HEK293 (cell line): ENCODE results near the gene PLPPR4.

Experiments
- ZNF555 ChIP-seq: fragments of 450-650 bp; formaldehyde crosslinking; conservative IDR thresholded peaks from 2 replicates; pipeline ENCODE4 v1.5.1; 2017; ENCODE audit warnings: missing biosample characterization, mild to moderate bottlenecking, missing genetic modification characterization, inconsistent platforms
- ZNF585B ChIP-seq: fragments of 450-650 bp; formaldehyde crosslinking; IDR thresholded peaks from 2 replicates; pipeline ENCODE4 v1.5.1; 2016; ENCODE audit warnings: missing biosample characterization, missing genetic modification characterization

- TF ChIP-seq ZNF585B (no peak), ZNF555 (no peak)
Observed at GRCh38 chr1:99326215-99326949, 62.1 kb downstream of the PLPPR4 start.
